LHCN-M2 (cell line): ENCODE results near the gene TMEM106A. TPM values are rescaled to one million over a fixed set of nuclear protein-coding genes. Genes with fewer than 3 reads are reported as not detected.
"Not testable (repeated sequence)": the region's sequence is repeated elsewhere in the genome, so short reads cannot be mapped to it uniquely, and the experiment has no call there.

Experiments used
- DNase-seq: peaks from one replicate; pipeline ENCODE4 v3.0.0-alpha.2; 2012; ENCODE audit warnings: low read depth
- polyA plus RNA-seq: library from polyadenylated mRNA; unstranded; fragments of >200 nt; gene quantifications from one replicate; pipeline ENCODE4 v1.2.1, GENCODE V29; 2012; ENCODE audit warnings: missing spikeins
- total RNA-seq: library from RNA; depleted of rRNA; stranded (reverse); fragments of >200 nt; gene quantifications from 2 replicates; pipeline ENCODE4 v1.2.3, GENCODE V29; 2014; rRNA removed

Gene TMEM106A, protein sequence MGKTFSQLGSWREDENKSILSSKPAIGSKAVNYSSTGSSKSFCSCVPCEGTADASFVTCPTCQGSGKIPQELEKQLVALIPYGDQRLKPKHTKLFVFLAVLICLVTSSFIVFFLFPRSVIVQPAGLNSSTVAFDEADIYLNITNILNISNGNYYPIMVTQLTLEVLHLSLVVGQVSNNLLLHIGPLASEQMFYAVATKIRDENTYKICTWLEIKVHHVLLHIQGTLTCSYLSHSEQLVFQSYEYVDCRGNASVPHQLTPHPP
- total RNA-seq = 2.7 and 5.0 TPM in 2 replicates
- polyA plus RNA-seq = 5.9 TPM

DNA sequence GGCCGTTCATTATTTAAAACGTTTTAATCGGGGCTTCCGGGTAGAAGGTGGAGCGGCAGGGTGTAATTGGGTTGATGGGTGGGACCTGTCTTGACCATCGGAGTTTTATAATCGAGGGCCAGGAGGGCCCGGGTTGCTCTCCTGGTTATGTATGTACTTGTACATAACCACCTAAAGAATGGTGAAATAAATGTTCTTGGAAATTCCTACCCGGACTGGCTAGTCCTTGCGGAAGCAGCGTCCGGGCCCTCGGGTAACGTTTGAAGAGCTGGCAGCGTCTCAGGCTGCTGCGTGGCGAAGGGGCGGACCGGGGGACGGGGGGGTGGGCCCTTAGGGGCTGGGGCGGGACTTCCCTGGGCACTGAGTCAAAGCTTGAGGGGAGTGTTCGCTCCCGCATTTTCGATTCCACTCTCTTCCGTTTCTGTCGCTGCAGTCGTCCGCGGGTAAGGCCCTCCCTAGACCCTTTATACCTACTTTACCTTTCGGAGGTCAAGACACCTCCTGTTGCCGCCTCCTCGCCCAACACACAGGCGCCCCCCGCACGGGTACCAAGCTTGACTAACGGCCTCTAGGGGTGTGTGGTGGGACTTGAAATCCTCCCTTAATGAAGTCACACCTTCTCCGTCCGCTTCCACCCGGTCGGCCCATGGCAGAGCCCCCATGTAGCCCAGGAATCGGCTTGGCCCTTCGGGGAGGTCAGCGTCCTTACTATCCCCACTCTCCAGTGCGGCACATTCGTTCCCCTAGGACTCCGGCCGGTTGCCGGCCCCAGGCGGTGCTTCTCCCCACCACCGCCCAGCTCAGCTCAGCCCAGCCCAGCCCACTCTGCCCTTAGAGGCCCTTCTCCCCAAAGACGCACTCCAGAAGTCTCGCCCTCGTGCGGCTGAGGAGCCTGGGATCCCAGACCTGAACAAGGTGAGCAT is at the start of gene TMEM106A:
TMEM106A (plus strand) TSS at position 396 of the 923 bp plus-strand sequence. CDS start 1,167 bp downstream, outside the sequence.
- peak; percentile 69 for DNase-seq

DNA sequence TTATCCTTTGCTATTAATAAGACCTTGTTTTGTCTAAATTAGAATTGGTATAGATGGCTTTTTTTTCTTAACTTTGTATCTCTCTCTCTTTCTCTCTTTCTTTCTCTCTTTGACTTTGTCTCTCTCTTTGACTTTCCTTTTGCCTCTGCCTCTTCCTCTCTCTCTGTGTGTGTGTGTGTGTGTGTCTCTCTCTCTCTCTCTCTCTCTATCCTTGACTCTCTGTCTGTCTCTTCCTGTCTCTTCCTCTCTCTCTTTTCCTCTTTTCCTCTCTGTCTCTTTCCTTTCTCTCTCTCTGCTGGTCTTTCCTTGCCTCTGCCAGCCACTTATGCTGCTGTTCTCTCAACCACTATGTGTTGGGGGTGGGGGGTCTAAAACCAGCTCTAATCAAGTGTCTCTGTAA is 45.7 kb upstream of the TMEM106A start:
- DNase-seq = not testable (repeated sequence)

DNA sequence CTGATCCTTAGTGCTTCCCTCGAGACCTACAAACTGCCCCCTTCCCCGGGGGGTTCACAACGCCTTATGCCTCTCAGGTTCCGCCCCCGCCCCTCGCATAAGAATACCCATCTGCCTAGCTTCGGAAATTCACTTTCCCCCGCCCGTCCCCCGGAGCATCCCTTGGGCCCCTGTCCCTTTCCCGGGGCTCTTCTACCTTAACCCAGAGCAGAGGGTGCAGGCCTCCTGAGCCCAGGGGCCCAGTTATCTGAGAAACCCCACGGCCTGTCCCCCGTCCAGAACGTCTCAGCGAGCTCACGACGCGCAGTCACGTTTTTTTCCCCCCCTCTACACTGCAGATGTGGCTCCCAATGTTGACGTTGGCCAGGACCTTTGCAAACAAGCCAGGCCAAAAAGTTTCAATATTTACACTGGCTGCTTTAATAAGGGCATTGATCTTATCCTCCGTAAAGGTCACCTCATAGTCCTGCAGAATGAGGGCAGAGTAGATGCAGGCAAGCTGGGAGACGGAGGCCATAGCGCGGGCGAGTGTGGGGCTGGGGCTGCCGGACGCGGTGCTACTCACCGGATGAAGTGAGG is 42.0 kb upstream of the TMEM106A start:
- DNase-seq = no peak

DNA sequence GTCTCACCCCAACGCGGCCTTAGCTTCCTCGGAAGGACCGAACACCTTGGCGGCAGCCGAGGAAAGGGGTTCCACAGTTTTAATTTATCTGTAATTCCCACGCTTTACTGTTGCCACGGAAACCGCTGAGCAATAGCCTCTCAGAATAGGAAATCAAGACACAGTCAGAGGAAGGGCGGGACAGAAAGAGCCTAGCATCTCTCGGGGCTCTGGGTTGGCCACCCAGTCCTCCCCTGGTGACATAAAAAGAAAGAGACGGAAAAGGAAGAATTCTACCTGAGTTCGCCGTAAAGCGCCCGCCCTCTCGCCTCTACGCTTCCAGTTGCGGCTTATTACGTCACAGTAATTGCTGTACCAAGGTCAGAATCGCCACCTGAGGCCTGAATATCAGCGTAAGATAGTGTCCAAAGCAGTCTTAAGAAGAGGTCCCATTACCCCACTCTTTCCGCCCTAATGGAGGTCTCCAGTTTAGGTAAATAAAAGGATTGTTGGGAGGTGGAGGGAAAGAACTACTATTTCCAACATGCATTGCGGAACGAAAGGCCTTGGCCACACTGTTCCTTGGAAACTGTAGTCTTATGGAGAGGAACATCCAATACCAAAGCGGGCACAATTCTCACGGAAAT is 41.4 kb upstream of the TMEM106A start:
- peak; percentile 94 for DNase-seq

DNA sequence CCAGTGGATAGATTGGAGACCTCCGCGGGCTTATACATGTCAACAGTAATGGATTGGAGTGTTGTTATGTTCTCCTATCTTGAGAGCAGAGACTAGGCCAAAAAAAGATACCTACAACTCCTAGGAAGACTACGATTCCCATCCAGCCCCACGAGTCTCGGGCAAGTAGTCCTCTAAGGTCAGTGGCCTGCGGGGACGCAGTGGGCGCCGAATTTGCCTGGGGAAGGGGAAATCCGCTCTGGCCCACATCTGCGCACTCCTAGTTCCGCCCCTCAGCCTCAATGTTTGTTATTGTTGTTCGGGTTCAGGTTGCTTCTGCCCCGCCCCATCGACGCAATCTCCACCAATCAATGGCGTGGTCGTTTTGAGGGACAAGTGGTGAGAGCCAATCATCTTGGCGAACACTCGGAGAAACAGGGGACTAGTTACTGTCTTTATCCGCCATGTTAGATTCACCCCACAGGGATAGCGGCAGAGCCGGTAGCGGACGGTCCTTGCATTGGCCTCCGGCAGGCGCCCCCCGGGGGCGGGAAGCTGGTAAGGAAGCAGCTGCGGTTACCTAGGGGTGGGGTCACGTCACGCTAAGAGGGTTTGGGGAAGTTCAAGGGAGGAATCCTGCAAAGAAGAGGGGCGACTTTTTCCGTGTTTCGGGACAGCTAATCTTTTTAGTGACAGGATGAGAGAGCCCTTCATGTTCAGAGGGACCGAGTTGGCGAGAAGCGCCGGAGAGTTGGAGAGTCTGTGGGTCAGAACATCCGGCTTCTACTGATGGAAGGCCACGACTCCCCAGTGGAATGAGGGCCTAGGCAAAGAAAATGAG is 40.7 kb upstream of the TMEM106A start, which contains the start of gene NBR1:
NBR1 (plus strand) TSS at position 449 of the 820 bp plus-strand sequence. CDS start 4,586 bp downstream, outside the sequence.
- peak; percentile 98 for DNase-seq

DNA sequence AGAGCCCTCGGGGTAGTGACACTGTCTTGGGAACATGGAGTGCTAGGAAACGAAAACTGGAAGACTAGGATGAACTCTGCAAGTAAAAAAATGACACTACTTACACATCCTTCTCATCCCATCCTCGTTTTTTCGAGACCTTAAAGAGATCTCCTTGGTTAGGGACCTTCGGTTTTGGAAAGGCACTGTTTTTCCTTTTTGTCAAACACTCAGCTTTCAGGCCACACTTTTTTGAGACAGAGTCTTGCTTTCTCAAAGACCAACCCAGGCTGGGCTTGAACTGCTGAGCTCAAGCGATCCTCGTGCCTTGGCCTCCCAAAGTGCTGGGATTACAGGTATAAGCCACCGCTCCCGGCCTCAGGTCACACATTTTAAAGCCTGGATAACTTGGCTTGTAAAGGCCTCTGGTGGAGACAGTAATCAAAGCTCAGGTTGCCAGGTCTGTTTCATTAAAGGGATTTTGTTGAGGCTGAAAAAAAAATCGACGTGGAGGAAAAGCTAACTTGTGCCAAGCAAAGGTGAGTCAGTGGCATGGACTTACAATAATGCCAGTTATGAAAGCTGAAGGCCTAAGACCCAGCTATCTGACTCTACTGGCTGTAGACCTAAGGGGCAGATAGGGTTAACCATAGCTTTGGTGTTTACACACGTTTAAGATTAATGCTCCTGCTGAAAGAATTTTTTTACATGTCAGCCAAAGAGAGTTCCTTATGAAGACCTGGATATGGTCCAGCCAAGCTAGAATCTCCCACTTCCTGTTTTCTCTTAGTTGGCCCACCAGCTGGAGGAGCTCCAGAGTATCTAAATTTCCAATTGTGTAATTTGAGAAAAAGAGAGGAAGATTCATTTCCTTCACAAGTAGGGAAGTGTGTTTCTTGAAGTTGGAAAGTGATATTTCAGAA is 39.8 kb upstream of the TMEM106A start:
- DNase-seq = peak; percentile 86

DNA sequence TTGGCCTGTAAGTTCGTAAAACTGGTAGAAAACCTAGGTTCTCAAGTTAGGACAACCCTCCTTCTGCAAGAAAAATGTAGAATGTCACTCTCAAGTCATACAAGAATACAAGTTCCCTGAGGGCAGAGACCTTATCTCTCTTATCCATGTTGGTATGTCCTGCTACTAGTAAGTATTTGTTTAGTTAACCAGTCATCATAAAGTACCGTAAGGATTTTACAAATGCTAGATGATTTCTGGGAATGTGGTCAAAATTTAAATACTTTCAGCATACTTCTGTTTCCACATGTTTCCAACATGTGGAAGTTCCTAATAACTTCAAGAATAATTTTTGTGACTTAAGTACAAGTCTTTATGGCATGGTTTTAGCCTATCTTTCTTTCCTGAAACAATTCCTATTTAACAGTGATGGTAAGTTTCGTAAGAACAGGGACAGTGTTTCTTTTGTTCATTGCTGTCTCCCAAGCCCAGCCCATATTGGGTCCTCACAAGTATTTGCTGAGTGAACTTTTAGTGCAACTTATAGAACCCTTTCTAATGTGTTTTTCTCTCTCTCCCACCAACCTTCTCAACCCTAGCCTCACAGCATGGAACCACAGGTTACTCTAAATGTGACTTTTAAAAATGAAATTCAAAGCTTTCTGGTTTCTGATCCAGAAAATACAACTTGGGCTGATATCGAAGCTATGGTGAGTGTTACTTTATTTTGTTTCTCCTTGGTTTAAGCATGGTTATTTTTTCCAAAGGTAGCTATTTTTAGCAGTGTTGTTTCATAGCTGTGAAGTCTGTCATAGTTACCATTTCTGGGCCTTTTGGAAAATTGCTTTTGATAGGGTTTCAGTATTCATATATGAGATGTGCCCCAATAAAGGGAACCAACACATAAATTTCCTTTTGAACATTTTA is 36.2 kb upstream of the TMEM106A start:
- peak; percentile 25 for DNase-seq

DNA sequence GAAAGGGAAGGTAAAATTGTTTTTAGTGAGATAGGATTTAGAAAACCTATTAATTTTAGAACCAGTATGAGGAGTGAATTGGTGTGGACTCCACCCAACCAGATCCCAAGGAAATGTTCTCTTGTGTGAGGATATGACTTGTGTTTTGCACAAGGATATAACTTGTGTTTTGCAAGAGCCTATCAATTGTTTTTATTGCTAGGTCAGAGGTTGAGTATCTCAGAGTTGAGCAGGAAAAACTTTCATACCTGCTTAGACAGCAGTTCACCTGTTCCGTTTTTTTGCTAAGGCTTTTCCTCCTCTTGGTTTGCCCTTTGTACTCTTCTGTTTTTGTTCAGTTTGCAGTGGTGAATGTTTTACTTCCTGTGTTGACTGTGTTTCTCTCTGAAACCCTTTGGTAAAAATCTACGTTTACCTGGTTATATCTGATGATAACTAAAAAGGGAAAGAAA is 35.5 kb upstream of the TMEM106A start:
- no peak for DNase-seq

DNA sequence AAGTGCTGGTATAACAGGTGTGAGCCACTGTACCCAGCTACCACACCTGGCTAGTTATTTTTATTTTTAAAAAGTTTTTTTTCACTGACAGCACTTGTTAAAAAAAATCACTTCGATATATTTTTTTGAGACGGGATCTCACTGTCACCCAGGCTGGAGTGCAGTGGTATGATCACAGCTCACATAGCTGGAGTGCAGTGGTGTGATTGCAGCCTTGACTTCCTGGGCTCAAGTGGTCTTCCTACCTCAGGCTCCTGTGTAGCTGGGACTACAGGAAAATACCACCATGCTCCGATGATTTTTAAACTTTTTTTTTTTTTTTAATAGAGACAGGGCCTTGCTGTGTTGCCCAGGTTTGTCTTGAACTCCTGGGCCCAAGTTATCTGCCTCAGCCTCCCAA is 27.8 kb upstream of the TMEM106A start:
- DNase-seq = no peak

DNA sequence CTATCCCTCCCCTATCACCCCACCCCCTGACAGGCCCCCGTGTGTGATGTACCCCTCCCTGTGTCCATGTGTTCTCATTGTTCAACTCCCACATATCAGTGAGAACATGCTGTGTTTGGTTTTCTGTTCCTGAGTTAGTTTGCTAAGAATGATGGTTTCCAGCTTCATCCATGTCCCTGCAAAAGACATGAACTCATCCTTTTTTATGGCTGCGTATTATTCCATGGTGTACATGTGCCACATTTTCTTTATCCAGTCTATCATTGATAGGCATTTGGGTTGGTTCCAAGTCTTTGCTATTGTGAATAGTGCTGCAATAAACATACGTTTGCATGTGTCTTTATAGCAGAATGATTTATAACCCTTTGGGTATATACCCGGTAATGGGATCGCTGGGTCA is 25.0 kb upstream of the TMEM106A start:
- DNase-seq = not testable (repeated sequence)

DNA sequence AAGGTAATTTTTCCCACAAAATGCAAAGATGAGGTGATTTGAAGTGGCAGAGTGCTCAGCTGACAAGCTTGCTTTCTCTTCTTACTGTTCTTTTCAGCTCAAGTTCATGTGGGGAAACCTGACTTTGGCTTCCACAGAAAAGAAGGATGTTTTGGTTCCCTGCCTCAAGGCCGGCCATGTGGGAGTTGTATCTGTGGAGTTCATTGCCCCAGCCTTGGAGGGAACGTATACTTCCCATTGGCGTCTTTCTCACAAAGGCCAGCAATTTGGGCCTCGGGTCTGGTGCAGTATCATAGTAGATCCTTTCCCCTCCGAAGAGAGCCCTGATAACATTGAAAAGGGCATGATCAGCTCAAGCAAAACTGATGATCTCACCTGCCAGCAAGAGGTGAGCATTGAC is 18.4 kb upstream of the TMEM106A start:
- no peak for DNase-seq

DNA sequence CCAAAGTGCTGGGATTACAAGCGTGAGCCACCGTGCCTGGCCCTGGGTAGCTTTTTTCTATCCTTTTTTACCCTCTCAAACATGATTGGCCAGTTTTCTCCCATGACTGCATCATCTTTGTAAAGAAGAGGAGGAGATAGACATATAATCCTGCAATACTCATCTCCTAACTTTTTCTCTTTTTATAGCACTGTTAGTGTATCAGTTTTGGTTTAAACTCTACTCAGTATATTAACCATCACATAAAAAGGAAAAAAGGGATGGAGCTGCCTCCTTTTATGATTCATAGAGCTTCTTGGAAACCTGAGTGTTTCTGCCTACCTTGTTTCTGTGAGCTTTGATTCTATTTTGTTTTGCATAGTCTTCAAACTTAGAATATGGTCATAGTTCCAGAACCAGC is 12.0 kb upstream of the TMEM106A start:
- DNase-seq = no peak

DNA sequence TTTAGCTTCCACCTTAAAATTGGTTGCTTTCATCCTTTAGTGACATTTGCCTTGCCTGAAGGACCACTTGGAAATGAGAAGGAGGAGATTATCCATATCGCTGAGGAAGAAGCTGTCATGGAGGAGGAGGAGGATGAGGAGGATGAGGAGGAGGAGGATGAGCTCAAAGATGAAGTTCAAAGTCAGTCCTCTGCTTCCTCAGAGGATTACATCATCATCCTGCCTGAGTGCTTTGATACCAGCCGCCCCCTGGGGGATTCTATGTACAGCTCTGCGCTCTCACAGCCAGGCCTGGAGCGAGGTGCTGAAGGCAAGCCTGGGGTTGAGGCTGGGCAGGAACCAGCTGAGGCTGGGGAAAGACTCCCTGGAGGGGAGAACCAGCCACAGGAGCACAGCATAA is 11.5 kb upstream of the TMEM106A start:
- DNase-seq = no peak

DNA sequence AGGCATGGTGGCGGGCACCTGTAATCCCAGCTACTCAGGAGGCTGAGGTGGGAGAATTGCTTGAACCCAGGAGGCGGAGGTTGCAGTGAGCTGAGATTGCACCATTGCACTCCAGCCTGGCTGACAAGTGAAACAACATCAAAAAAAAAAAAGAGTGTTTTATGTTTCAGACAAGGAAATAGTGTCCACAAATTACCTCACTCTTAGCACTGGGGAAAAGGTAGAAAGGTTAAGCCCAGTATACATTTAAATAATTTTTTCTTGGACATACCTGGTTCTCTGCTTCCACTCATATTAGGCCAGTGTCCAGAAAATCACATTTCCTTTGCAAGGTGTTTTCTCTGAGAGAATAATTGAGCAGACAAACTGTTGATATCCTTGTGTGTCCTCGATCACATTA is 8.7 kb upstream of the TMEM106A start:
- DNase-seq = not testable (repeated sequence)

DNA sequence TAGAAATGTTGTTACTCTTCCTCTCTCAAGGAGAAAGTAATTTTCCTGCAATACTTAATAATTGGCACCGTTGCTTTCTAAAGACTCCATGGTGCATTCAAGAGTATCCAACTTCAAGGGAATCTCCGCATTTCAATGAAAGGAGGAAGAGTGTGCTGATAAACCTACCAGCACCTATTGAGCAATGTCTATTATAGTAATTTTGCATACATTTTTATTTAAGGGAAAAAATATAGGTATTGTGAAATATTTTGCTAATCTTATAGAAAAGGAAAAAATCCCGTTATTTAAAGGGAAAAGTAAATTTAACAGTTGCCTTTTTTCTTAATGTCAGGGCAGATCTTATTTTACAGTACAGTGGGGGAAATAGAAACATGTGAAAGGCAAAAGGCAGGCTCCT is 1.1 kb upstream of the TMEM106A start:
- DNase-seq = no peak

DNA sequence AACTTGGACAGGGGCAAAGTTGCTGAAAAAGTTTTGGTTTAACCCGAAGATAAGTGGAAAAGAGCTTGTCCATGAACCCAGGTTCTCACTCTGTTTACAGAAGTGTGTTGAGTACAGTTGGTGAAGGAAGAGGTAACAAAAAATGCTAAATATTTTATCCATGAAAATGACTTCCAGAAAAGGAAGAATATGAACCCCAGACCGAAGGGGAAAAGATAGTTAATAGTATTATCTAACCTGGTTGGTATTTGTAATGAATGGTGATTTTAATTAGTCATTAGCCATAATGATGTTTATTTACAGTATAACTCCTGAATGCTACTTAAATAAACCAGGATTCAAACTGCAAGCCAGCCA is 574 bp upstream of the TMEM106A start:
- DNase-seq = no peak

DNA sequence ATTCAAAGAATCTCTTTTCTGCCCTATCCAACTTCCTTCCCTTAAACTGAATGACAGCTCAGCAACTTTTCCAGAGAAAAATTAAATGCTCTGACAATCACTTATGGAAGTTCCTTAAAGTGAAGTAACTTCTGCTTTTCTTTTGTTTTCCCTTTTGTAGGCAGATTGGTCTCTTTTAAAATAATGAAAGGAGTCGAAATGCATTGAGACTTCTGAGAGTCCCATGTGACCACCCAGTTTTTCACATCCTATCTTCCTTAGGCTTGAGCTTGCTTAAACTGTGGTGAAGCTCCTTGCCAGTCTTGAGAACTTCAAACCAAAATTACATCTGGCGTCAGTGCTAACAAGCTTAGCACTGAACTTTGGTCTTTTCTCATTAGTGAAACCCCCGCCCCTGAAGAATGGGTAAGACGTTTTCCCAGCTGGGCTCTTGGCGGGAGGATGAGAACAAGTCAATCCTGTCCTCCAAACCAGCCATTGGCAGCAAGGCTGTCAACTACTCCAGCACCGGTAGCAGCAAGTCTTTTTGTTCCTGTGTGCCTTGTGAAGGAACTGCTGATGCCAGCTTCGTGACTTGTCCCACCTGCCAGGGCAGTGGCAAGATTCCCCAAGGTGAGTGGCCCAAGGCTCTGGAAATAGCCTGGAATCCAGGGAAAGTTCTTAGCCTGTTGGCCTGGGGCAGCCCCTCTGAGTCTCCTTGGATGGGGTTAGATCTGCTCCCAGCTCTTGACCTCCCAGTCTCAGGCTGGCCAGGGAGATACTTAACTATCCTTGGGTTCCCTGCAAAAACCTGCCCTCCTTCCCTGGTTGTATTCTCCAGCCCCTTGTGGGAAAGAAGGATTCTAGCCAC is 1.2 kb downstream of the TMEM106A start:
- no peak for DNase-seq

DNA sequence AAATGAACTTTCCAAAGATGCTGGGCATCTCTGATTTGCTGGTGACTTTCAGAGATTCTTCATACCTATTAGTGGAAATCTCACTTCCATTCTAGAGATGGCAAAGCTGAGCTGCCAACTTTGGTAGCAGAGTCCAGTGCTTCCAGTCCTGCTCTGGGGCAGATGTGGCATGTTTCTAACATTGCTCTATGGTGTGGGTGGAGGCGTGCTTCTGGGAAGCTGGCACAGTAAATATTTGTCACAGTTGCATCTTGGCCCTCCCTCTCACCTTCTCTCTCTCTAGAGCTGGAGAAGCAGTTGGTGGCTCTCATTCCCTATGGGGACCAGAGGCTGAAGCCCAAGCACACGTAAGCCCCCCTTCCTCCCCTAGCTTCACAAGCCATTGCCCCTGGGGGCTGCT is 1.9 kb downstream of the TMEM106A start:
- DNase-seq = no peak
